Osteocyte (in vitro differentiated cells): Measurements from ENCODE around the gene PLXNA1. TPM values are rescaled to one million over a fixed set of nuclear protein-coding genes. Genes with fewer than 3 reads are reported as not detected.

Source experiments
- DNase-seq: peaks from one replicate; pipeline ENCODE4 v3.0.0; 2021; ENCODE audit warnings: mixed read lengths; ENCODE audit not compliant: unreplicated experiment; ENCODE audit errors: extremely low spot score
- H3K27ac Mint-ChIP-seq: one replicate; pipeline ENCODE4 v1.8.0; 2021; ENCODE audit warnings: mild to moderate bottlenecking, mixed read lengths; ENCODE audit not compliant: unreplicated experiment
- H3K27me3 Mint-ChIP-seq: one replicate; pipeline ENCODE4 v1.8.0; 2021; ENCODE audit warnings: mixed read lengths; ENCODE audit not compliant: unreplicated experiment
- H3K36me3 Mint-ChIP-seq: one replicate; pipeline ENCODE4 v1.8.0; 2021; ENCODE audit warnings: mixed read lengths; ENCODE audit not compliant: unreplicated experiment
- H3K4me1 Mint-ChIP-seq: one replicate; pipeline ENCODE4 v1.8.0; 2021; ENCODE audit warnings: mixed read lengths; ENCODE audit not compliant: unreplicated experiment
- H3K4me3 Mint-ChIP-seq: one replicate; pipeline ENCODE4 v1.8.0; 2021; ENCODE audit warnings: mild to moderate bottlenecking, moderate library complexity, mixed read lengths; ENCODE audit not compliant: unreplicated experiment
- H3K9me3 Mint-ChIP-seq: one replicate; pipeline ENCODE4 v1.8.0; 2021; ENCODE audit warnings: mixed read lengths; ENCODE audit not compliant: unreplicated experiment
- CTCF ChIP-seq: fragments of 200-600 bp; sonication (generic); IDR thresholded peaks from 2 replicates; pipeline ENCODE4 v1.5.0; 2021; ENCODE audit warnings: antibody characterized with exemption, mild to moderate bottlenecking, moderate library complexity
- total RNA-seq: library from RNA; stranded (reverse); gene quantifications from 2 replicates; pipeline ENCODE4 v1.2.1, GENCODE V29; 2021

PLXNA1 gene
- total RNA-seq, 1 donor from 2014 or later: 60.5 TPM

- no peaks in the 10 kb centered on the region for H3K27me3 Mint-ChIP-seq
- peaks cover 15% of the 10 kb centered on the region for H3K4me1 Mint-ChIP-seq
- DNase-seq: no peak
- H3K9me3 Mint-ChIP-seq: no peaks in the 10 kb centered on the region
- no peak overlapping the region for H3K27ac Mint-ChIP-seq
- H3K4me3 Mint-ChIP-seq: no peak overlapping the region
- no peak for TF ChIP-seq CTCF
- peaks cover 2% of the 10 kb centered on the region for H3K36me3 Mint-ChIP-seq
These were observed 8.0 kb downstream of the PLXNA1 start for GRCh38 chr3:126990890-126991289.

GRCh38 chr3:126991366-126992200, 8.7 kb downstream of the PLXNA1 start:
- DNase-seq: no peak
- no peak for TF ChIP-seq CTCF
- peaks cover 2% of the 10 kb centered on the region for H3K36me3 Mint-ChIP-seq
- no peaks in the 10 kb centered on the region for H3K9me3 Mint-ChIP-seq
- H3K27me3 Mint-ChIP-seq: no peaks in the 10 kb centered on the region
- no peak overlapping the region for H3K27ac Mint-ChIP-seq
- peaks cover 12% of the 10 kb centered on the region for H3K4me1 Mint-ChIP-seq
- H3K4me3 Mint-ChIP-seq: no peak overlapping the region

- Mint-ChIP-seq H3K9me3 (no peaks in the 10 kb centered on the region), H3K27ac (no peak overlapping the region), H3K27me3 (no peaks in the 10 kb centered on the region), H3K36me3 (peaks cover 2% of the 10 kb centered on the region), H3K4me1 (peaks cover 15% of the 10 kb centered on the region), H3K4me3 (no peak overlapping the region)
- no peak for TF ChIP-seq CTCF
- DNase-seq: no peak
These were observed 9.3 kb downstream of the PLXNA1 start for GRCh38 chr3:126992216-126992615.

- no peak for DNase-seq
- Mint-ChIP-seq H3K27me3 (no peaks in the 10 kb centered on the region), H3K4me1 (peaks cover 12% of the 10 kb centered on the region), H3K27ac (no peak overlapping the region), H3K4me3 (no peak overlapping the region), H3K9me3 (no peaks in the 10 kb centered on the region), H3K36me3 (peaks cover 2% of the 10 kb centered on the region)
- no peak for TF ChIP-seq CTCF
These were observed 9.9 kb downstream of the PLXNA1 start for GRCh38 chr3:126992776-126993175.

GRCh38 chr3:126993436-126993835, 10.5 kb downstream of the PLXNA1 start:
- Mint-ChIP-seq H3K9me3 (no peaks in the 10 kb centered on the region), H3K4me3 (no peak overlapping the region), H3K4me1 (peaks cover 15% of the 10 kb centered on the region), H3K27ac (no peak overlapping the region), H3K36me3 (peaks cover 2% of the 10 kb centered on the region), H3K27me3 (no peaks in the 10 kb centered on the region)
- DNase-seq: no peak
- no peak for TF ChIP-seq CTCF
